H1 (cell line): Measurements from ENCODE around the gene CELF2. TPM values are rescaled to one million over a fixed set of nuclear protein-coding genes. Genes with fewer than 3 reads are reported as not detected.

Experiments used
- CTCF ChIA-PET: fragments of 300-600 bp; sonication (Branson Sonifier 250); formaldehyde crosslinking; loops from one replicate; lab custom pipeline; 2021; ENCODE audit not compliant: partially characterized antibody; lab: Charles Lee
- POLR2A ChIA-PET: fragments of 300-600 bp; sonication (Branson Sonifier 250); formaldehyde crosslinking; loops from one replicate; lab custom pipeline; 2021; ENCODE audit warnings: inconsistent platforms; ENCODE audit not compliant: partially characterized antibody; lab: Charles Lee
- DNase-seq, 2 experiments: peaks; one replicate each; pipeline versions ENCODE4 v3.0.0 to v3.0.0-alpha.2; 2010 to 2022; ENCODE audit warnings: low spot score in 2 of 2, low read depth in 1 of 2, mixed read lengths in 1 of 2
- FAIRE-seq: peaks from 2 replicates; lab custom pipeline; 2011; peaks lifted over from hg19 to GRCh38; lab: Jason Lieb, UNC
- H2AFZ ChIP-seq: 2 replicates; pipeline ENCODE4 v1.8.1; 2012; ENCODE audit warnings: low read length, inconsistent platforms
- H2AK5ac ChIP-seq: 2 replicates; pipeline ENCODE4 v1.6.1; 2013; ENCODE audit warnings: low read depth, low read length
- H2BK120ac ChIP-seq: replicated peaks from 2 replicates; pipeline ENCODE3; 2013; ENCODE audit warnings: low read depth, low read length, inconsistent platforms
- H2BK12ac ChIP-seq: 2 replicates; pipeline ENCODE4 v1.6.1; 2013; ENCODE audit warnings: low read depth, low read length
- H2BK15ac ChIP-seq: 2 replicates; pipeline ENCODE4 v1.6.1; 2013; ENCODE audit warnings: low read length
- H2BK20ac ChIP-seq: 2 replicates; pipeline ENCODE4 v1.6.1; 2013; ENCODE audit warnings: low read length
- H2BK5ac ChIP-seq: 2 replicates; pipeline ENCODE4 v1.6.1; 2013; ENCODE audit warnings: low read depth, low read length
- H3K14ac ChIP-seq: 2 replicates; pipeline ENCODE4 v1.6.1; 2013; ENCODE audit warnings: inconsistent platforms; ENCODE audit not compliant: insufficient read length
- H3K18ac ChIP-seq: 2 replicates; pipeline ENCODE4 v1.6.1; 2013; ENCODE audit warnings: low read length; ENCODE audit errors: extremely low read depth
- H3K23ac ChIP-seq: 2 replicates; pipeline ENCODE4 v1.6.1; 2013; ENCODE audit warnings: inconsistent platforms; ENCODE audit not compliant: insufficient read length
- H3K23me2 ChIP-seq: 2 replicates; pipeline ENCODE4 v1.6.1; 2013; ENCODE audit warnings: low read depth, low read length
- H3K27ac ChIP-seq: 2 replicates; pipeline ENCODE4 v1.6.1; 2011; ENCODE audit warnings: low read depth, low read length, inconsistent platforms
- H3K27me3 ChIP-seq, 4 experiments: replicated peaks in 1 of 4; 1 replicate in 1 of 4; 2 replicates in 3 of 4; pipeline versions ENCODE4 v1.6.1 to v1.8.1; 2011 to 2013; ENCODE audit warnings: low read length in 3 of 4, mild to moderate bottlenecking in 3 of 4, inconsistent platforms in 2 of 4, mixed read lengths in 2 of 4, moderate library complexity in 1 of 4; ENCODE audit not compliant: control insufficient read depth in 3 of 4, insufficient read depth in 3 of 4; ENCODE audit errors: extremely low read depth in 1 of 4
- H3K36me3 ChIP-seq, 4 experiments: 2 replicates each; pipeline versions ENCODE4 v1.6.1 to v1.8.1; 2011 to 2013; ENCODE audit warnings: mild to moderate bottlenecking in 4 of 4, low read length in 3 of 4, moderate library complexity in 2 of 4, control low read depth in 1 of 4, inconsistent platforms in 1 of 4; ENCODE audit not compliant: insufficient read depth in 4 of 4, control insufficient read depth in 2 of 4
- H3K4ac ChIP-seq: replicated peaks from 2 replicates; pipeline ENCODE3; 2013; ENCODE audit warnings: low read length, low read depth, mixed read lengths, inconsistent platforms; ENCODE audit not compliant: insufficient read length
- H3K4me1 ChIP-seq, 4 experiments: replicated peaks in 1 of 4; 1 replicate in 1 of 4; 2 replicates in 3 of 4; pipeline versions ENCODE4 v1.6.1 to v1.8.1; 2011 to 2013; ENCODE audit warnings: low read length in 3 of 4, inconsistent platforms in 2 of 4, mixed read lengths in 1 of 4; ENCODE audit not compliant: insufficient read depth in 4 of 4, control insufficient read depth in 3 of 4
- H3K4me2 ChIP-seq, 2 experiments: 2 replicates each; pipeline versions ENCODE4 v1.6.1 to v1.8.1; 2011 to 2013; ENCODE audit warnings: low read depth in 2 of 2, low read length in 2 of 2, control low read depth in 1 of 2, inconsistent platforms in 1 of 2, mild to moderate bottlenecking in 1 of 2; ENCODE audit not compliant: insufficient read depth in 1 of 2
- H3K4me3 ChIP-seq, 4 experiments: fragments of 200-600, 300-600 bp in 1 of 4; sonication (generic), shearing (Covaris generic), sonication (Bioruptor Twin) in 1 of 4; 2 replicates each; pipeline versions ENCODE4 v1.5.1 to v1.8.1; 2011 to 2016; ENCODE audit warnings: low read length in 4 of 4, low read depth in 3 of 4, control low read depth in 2 of 4, inconsistent platforms in 2 of 4, mild to moderate bottlenecking in 2 of 4, mixed read lengths in 1 of 4, moderate library complexity in 1 of 4; ENCODE audit not compliant: insufficient read depth in 2 of 4; ENCODE audit errors: extremely low read depth in 1 of 4
- H3K56ac ChIP-seq: replicated peaks from 2 replicates; pipeline ENCODE3; 2013; ENCODE audit warnings: low read depth, mild to moderate bottlenecking, mixed read lengths, low read length, inconsistent platforms; ENCODE audit not compliant: insufficient read length
- H3K79me1 ChIP-seq: 2 replicates; pipeline ENCODE4 v1.6.1; 2013; ENCODE audit warnings: low read depth, low read length, control low read depth
- H3K79me2 ChIP-seq, 2 experiments: 2 replicates each; pipeline versions ENCODE4 v1.6.1 to v1.8.1; 2012 to 2013; ENCODE audit warnings: low read length in 2 of 2, mild to moderate bottlenecking in 2 of 2, inconsistent platforms in 1 of 2; ENCODE audit not compliant: insufficient read depth in 2 of 2, control insufficient read depth in 1 of 2
- H3K9ac ChIP-seq, 4 experiments: replicated peaks in 1 of 4; 1 replicate in 1 of 4; 2 replicates in 3 of 4; pipeline versions ENCODE4 v1.6.1 to v1.8.1; 2011 to 2013; ENCODE audit warnings: low read depth in 3 of 4, low read length in 3 of 4, control low read depth in 2 of 4, mild to moderate bottlenecking in 2 of 4, moderate library complexity in 2 of 4, inconsistent platforms in 1 of 4; ENCODE audit errors: extremely low read depth in 1 of 4
- H3K9me3 ChIP-seq, 2 experiments: 2 replicates each; pipeline versions ENCODE4 v1.6.1 to v1.8.1; 2012 to 2013; ENCODE audit warnings: mild to moderate bottlenecking in 2 of 2, moderate library complexity in 2 of 2, control low read depth in 1 of 2, inconsistent platforms in 1 of 2, low read depth in 1 of 2, low read length in 1 of 2, mixed read lengths in 1 of 2; ENCODE audit not compliant: insufficient read depth in 2 of 2
- H4K20me1 ChIP-seq, 2 experiments: replicated peaks in 1 of 2; 2 replicates each; pipeline versions ENCODE3 to v1.8.1; 2011 to 2013; ENCODE audit warnings: inconsistent platforms in 2 of 2, low read length in 2 of 2, mild to moderate bottlenecking in 1 of 2; ENCODE audit not compliant: insufficient read depth in 2 of 2, control insufficient read depth in 1 of 2
- H4K5ac ChIP-seq: 2 replicates; pipeline ENCODE4 v1.6.1; 2013; ENCODE audit warnings: low read length, low read depth, mixed read lengths, inconsistent platforms; ENCODE audit not compliant: insufficient read length
- H4K8ac ChIP-seq: 2 replicates; pipeline ENCODE4 v1.8.0; 2013; ENCODE audit warnings: mild to moderate bottlenecking, moderate library complexity, low read length, inconsistent platforms; ENCODE audit not compliant: insufficient read depth; ENCODE audit errors: extremely low read depth
- H4K91ac ChIP-seq: replicated peaks from 2 replicates; pipeline ENCODE3; 2013; ENCODE audit warnings: low read length, mixed read lengths, inconsistent platforms; ENCODE audit not compliant: insufficient read length
- PHF8 ChIP-seq: fragments of 200-600 bp; sonication (generic); conservative IDR thresholded peaks from 2 replicates; pipeline ENCODE4 v1.7.1; 2012; ENCODE audit warnings: low read depth, mild to moderate bottlenecking, inconsistent platforms, low read length, moderate library complexity
- POLR2AphosphoS5 ChIP-seq: IDR thresholded peaks from 2 replicates; pipeline ENCODE4 v1.6.1; 2011; ENCODE audit warnings: low read depth, low read length
- SRF ChIP-seq: IDR thresholded peaks from 2 replicates; pipeline ENCODE4 v1.6.1; 2011; ENCODE audit warnings: mild to moderate bottlenecking, low read depth, low read length, moderate library complexity
- YY1 ChIP-seq: IDR thresholded peaks from 2 replicates; pipeline ENCODE4 v1.6.1; 2011; ENCODE audit warnings: low read depth, mild to moderate bottlenecking, low read length
- WGBS, 2 experiments: shearing (Covaris generic) in 1 of 2; methylation state at CpG; one replicate each; pipeline versions ENCODE4 v1.1.6 to v1.1.7; 2013 to 2015; ENCODE audit warnings: low lambda C conversion rate in 2 of 2, mixed read lengths in 2 of 2, inconsistent platforms in 1 of 2, low coverage in 1 of 2, missing lambda C conversion rate in 1 of 2; ENCODE audit not compliant: insufficient replicate concordance in 2 of 2, insufficient coverage in 1 of 2, insufficient read length in 1 of 2; ENCODE audit errors: extremely low coverage in 1 of 2, missing lambda C conversion rate in 1 of 2; 5-methylcytosine and 5-hydroxymethylcytosine counted together
- polyA plus RNA-seq, 7 experiments: library from polyadenylated mRNA; depleted of rRNA in 3 of 7; stranded (reverse) in 5 of 7; unstranded in 2 of 7; fragments of >200 nt in 5 of 7; fragments of 200-250 nt in 2 of 7; gene quantifications; 1 replicate in 5 of 7; 2 replicates in 1 of 7; 4 replicates in 1 of 7; pipeline versions ENCODE4 v1.2.1 to v1.2.3, GENCODE V29; 2011 to 2013; ENCODE audit warnings: missing spikeins in 2 of 7, mixed read lengths in 2 of 7
- total RNA-seq: library from RNA; stranded (reverse); fragmentation: NEBNext Ultra II Directional; extraction: Animal tissue kit (Norgen Biotek cat#: 25700); gene quantifications from 2 replicates; pipeline ENCODE4 v1.2.1, GENCODE V29; 2021

Gene CELF2
- total and polyA plus RNA-seq, 2 of the 8 experiments (the other 6 are each of a cell fraction or from before 2014, with no cell fraction given) = 18.3 to 22.7 TPM

- H3K4me3 ChIP-seq = no peak overlapping the region
- H2BK20ac ChIP-seq = no peak overlapping the region; the same call in 1 of the 2 replicates
- H2BK5ac ChIP-seq = no peak overlapping the region
- H3K79me1 ChIP-seq = no peaks in the 10 kb centered on the region; the same call in 1 of the 2 replicates
- H3K23ac ChIP-seq = no peak overlapping the region
- POLR2A ChIA-PET = no interaction called here
- H4K91ac ChIP-seq = no peak overlapping the region
- no peaks in the 10 kb centered on the region for H3K9me3 ChIP-seq
- H3K4me2 ChIP-seq = no peak overlapping the region
- H3K4ac ChIP-seq = no peak overlapping the region
- H4K20me1 ChIP-seq = no peaks in the 10 kb centered on the region
- H2BK12ac ChIP-seq = no peak overlapping the region
- H3K9ac ChIP-seq = no peak overlapping the region
- no peak overlapping the region for H2BK120ac ChIP-seq
- WGBS, 2 experiments = 86% methylated on average over 14 of the region's 14 CpGs; no CpG with 5 or more reads in 1 of the 2 experiments
- no peak overlapping the region for H2AFZ ChIP-seq
- no peak overlapping the region; the same call in 1 of the 2 replicates for H4K8ac ChIP-seq
- FAIRE-seq (no peak), DNase-seq (no peak)
- H3K56ac ChIP-seq = no peak overlapping the region
- CTCF ChIA-PET = interaction anchor here (1.0 kb wide), 1 partner anchor 14 kb away, joined by 4 read pairs; no protein-coding TSS in a partner anchor
- H3K23me2 ChIP-seq = no peaks in the 10 kb centered on the region
- peaks cover 0 to 8% (median under 1%) of the 10 kb centered on the region in 4 experiments; a peak in 2 of 7 replicates for H3K4me1 ChIP-seq
- H4K5ac ChIP-seq = no peak overlapping the region
- H3K18ac ChIP-seq = no peak overlapping the region
- H2AK5ac ChIP-seq = no peak overlapping the region
- no peak overlapping the region for H2BK15ac ChIP-seq
- H3K14ac ChIP-seq = no peak overlapping the region
- H3K27ac ChIP-seq = no peak overlapping the region
- H3K79me2 ChIP-seq = peaks cover 0 to 3% of the 10 kb centered on the region in 2 experiments; a peak in 1 of 4 replicates
- no peaks in the 10 kb centered on the region for H3K27me3 ChIP-seq
- H3K36me3 ChIP-seq = peaks cover 0 to 3% (median 0%) of the 10 kb centered on the region in 4 experiments; a peak in 2 of 8 replicates
- no peak for TF ChIP-seq YY1
- TF ChIP-seq SRF = no peak
- no peak for TF ChIP-seq POLR2AphosphoS5
- TF ChIP-seq PHF8 = no peak
Observed at GRCh38 chr10:11180228-11180627, 162.6 kb downstream of the CELF2 start.
